ENCODE results near the gene ACCS.

The ACCS gene

DNA sequence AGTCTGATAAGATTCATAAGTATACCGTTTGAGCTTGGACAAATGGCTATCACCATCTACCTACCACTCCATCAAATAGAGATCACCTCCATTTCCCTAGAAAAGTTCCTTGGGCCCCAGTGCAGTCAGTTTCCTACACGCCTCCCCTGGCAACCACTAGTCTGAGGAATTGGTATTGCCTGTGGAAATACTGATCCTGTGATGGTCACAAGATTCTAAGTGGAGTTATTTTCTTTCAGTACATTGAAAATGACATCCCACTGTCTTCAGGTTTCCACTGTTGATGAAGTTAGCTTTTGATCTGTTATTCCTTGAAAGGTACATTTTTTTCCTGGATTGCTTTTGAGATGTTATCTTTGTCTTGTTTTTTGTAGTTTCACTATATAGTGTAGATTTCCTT is 22.9 kb upstream of the ACCS start:
- DNase-seq (ENCODE audit: low read depth, low spot score): no peak

DNA sequence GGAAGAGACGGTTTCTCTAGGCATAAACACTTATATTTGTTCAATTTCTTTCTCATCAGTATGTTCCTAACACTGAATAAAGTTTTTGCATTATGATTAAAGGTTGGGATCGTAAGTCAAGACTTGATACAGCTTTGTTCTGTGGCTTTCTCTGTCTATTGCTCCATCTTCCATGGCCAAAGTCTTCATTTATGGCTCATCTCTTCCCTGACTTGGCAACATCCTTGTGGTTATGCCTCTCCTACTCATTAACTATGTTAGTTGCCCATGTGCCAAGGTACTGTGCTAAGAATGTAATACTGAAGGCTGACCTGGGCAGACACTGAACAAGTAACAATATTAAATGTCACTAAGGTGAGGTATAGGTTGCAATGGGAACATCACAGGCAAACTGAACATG is 19.9 kb upstream of the ACCS start:
- no peak for DNase-seq (ENCODE audit: low read depth, low spot score)

DNA sequence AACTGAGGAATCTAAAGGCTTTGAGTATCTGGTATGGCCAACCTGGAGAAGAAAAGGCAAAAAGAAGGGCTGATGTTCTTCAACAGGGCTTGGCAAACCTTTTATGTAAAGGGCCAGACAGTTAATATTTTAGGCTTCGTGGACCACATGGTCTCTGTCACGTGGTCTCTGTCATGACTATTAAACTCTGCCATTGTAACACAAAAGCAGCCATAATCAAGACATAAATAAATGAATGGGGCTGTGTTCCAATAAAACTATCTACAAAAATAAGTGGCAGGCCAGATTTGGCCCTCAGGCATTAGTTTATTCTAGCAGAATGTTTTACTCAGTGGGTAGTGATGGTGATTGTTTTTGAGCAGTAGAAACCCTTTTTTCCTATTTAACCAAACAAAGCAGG is 18.8 kb upstream of the ACCS start:
- no peak for DNase-seq (ENCODE audit: low read depth, low spot score)

DNA sequence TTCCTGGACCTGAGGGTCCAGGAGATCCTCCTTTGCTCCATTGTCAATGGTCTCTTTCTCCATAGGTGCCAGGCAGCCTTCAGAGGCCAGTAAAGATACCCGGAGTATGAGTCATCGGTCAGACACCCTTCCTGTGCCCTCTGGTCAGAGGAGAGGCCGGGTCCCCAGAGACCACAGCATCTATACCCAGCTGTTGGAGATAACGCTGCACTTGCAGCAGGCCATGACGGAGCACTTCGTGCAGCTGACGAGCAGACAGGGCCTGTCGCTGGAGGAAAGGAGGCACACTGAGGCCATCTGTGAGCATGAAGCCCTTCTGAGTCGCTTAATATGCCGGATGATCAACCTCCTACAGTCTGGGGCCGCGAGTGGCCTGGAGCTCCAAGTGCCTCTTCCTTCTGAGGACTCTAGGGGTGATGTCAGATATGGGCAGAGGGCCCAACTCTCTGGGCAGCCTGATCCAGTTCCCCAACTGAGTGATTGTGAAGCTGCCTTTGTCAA is 18.1 kb upstream of the ACCS start, which contains the start of gene ACCSL:
ACCSL (plus strand) TSS at position 51 of the 501 bp plus-strand sequence; CDS start at position 107, 56 bp downstream.
- DNase-seq (ENCODE audit: low read depth, low spot score): no peak

DNA sequence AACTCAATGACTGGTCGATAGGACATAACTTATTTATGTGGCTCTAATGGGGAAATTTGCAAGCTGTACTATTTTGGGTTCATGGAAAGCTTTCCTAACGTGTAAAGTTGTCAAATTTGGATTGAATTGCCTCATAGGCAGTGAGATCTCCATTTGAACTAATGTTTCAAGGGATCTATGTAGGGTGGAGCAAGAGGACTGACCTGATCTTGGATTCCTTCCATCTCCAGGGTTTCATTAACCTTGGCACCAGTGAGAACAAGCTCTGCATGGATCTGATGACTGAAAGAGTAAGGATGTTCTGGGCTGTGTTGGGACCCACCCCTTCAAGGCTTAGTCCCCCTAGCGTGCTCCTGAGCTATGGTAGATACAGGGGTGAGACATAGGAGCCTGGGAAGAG is 16.2 kb upstream of the ACCS start:
- DNase-seq (ENCODE audit: low read depth, low spot score): no peak

DNA sequence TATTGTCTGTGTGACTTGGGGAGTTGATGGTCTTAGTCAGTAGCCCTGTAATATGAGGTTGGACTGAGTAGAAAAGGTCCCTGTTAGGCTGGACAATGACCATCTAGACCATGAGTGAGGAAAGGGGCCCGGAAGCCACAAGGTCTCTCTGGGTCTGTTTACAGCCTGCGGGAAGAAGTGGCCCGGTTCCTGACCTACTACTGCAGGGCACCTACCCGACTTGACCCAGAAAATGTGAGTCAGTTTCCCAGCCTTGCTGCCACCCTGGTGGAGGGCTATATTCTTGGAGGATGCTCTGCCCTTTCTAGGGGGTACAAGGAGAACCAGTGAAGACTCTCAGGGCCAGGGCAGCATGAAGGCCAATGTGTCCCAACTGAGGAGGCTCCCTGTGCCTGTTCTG is 14.9 kb upstream of the ACCS start:
- DNase-seq (ENCODE audit: low read depth, low spot score): no peak

DNA sequence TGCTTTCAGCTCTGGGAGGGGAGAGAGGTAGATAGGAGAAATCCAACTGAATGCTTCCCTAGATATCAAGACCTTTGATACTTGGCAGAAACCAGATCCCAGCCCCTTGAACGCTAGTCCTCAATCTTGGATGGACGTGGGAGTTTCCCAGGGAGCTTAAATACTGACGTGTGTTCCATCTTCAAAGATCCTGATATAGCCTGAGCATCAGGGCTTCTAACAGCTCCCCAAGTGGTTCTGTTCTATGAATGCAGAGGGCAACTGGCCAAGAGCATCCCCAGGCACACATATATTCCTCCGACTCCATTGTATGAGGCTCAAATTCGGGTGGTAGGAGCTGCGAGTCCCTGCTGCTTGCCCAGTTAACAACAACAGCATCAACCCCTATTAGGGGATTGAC is 8.7 kb upstream of the ACCS start:
- no peak for DNase-seq (ENCODE audit: low read depth, low spot score)

DNA sequence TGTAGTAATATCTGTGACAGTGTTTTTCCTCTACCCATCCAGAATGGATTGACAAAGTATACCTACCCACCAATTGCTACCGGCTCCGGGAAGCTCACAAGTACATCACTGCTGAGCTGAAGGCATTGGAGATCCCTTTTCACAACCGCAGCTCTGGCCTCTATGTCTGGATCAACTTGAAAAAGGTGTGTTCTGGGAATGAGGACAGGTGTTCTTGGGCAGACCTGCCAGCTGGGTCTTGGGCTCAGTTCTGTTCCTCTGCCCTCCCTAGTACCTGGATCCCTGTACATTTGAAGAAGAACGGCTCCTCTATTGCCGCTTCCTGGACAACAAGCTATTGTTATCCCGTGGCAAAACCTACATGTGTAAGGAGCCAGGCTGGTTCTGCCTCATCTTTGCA is 7.8 kb upstream of the ACCS start:
- DNase-seq (ENCODE audit: low read depth, low spot score): no peak

DNA sequence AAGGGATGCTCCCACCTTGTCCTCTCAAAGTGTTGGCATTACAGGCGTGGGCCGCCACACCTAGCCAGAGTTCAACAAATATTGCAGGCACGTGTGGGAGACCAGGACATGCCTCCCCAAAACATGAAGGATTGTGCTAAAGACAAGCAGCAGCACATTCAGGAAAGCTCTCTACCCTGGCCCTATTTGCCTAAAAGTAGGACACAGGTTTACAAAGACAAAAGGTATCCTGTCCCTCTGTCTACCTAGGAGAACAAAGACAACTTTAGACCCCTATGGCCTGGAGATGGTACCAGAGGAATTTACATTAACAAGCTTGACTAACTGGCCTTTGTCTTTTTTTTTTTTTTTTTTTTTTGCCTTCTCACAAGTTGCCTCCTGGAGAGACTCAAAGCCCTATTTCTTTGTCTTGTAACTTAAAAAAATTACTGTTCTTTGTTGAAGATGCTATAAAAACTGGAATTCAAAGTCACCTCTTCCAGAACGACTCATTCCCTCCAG is 859 bp upstream of the ACCS start:
- DNase-seq (ENCODE audit: low read depth, low spot score): no peak

DNA sequence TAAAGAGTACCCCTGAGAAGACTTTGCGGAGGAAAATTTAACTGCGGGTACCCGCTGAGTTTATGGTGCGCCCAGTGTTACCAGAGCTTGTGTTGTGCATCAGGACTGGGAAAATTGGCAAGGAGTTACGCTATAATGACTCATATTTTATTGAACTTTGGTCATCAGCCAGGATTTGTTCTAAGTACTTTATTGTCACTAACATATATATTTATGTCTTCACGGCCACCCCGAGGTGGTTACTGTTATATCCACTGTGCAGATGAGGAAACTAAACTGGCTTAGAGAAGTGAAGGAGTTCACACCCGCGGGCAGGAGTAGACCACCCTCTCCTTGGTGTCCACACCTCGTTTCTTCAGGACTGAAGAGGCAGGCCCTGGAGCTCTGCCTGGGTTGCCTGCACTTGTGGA is 667 bp downstream of the ACCS start:
- DNase-seq (ENCODE audit: low read depth, low spot score): no peak

DNA sequence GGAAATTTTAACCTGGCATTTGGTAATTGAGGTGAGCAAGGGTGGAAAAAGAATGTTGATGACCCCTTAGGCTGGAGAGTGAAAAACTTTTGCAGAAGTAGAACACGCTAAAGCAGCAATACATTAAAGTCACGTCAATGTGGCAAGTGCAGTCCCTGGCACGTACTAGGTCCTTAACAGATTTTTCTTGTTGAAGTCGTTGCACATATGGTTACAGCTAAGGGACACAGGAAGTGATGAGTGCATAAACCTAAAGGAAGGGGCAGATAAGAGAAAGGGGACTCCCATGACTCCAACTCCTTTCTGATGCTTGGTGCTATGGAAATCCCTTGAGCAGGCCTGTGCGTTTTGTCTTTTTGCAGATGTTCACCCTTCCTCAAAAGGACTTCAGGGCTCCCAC is 1.2 kb downstream of the ACCS start:
- DNase-seq (ENCODE audit: low read depth, low spot score): no peak

DNA sequence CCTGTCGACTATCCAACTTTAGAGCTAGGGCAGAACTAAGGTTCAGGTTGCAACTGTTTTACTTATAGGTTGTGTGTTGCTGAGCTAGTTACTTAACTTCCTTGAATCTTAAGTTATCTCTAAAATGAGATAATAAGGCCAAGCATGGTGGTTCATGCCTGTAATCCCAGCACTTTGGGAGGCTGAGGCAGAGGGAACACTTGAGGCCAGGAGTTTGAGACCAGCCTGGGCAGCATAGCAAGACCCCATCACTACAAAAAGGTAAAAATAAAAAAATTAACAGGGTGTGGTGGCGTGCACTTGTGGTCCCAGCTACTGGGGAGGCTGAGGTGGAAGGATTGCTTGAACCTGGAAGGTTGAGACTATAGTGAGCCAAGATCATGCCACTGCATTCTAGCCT is 2.1 kb downstream of the ACCS start:
- no peak for DNase-seq (ENCODE audit: low read depth, low spot score)

DNA sequence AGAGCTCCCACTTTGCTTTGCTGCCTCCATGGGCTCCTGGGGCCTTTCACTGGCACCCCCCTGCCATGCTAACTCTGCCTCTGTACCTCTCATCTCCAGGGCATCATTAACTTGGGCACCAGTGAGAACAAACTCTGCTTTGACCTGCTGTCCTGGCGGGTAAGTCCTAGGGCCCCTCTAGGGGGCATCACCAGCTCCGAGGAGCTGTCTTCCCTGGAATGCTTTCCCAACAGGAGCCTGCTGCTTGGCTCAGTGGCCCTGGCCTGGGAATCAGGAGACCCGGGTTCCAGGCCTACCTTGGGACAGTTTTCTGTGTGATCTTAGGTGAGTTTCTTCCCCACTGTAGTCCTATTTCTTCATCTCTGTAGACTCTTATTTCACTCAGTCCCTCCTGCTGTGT is 5.1 kb downstream of the ACCS start:
- DNase-seq (ENCODE audit: low read depth, low spot score): no peak

DNA sequence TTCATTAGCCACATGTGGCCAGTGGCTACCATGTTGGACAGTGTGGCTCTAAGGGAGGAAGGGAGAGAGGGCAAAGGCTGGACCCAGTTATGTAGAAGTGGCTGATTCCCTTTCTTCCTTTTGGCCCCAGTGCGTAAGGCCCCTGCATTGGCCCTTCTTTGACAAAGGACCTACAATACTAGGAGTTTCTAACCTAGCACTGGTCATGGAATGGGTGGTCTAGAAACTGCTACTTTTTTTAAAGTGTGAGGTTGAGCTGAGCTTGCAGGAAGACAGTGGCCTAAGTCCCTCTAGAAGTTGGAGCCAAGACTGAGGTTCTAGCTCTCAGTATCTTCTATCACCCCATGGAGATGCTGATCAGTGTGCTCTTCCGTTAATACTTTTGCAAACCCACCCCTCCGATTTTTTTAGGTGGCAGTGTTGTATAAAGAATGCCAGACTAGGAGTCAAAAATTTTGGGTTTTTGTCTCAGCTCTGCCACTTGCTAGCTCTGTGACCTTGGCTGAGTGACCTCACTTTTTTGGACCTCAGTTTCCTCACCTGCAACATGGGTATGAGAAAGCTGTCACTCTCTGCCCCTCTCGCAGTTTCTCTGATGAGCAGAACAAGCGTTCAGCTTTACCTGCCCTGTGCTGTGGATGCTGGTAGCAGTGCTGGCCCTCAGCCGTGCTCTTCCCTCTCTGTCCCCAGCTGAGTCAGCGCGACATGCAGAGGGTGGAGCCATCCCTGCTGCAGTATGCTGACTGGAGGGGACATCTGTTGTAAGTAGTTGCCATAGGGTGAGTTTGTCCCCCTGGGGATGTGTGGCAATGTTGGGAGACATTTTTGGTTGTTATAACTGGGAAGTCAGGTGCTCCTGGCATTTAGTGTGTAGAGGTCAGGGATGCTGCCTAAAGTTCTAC is 6.9 kb downstream of the ACCS start:
- no peak for DNase-seq (ENCODE audit: low read depth, low spot score)

DNA sequence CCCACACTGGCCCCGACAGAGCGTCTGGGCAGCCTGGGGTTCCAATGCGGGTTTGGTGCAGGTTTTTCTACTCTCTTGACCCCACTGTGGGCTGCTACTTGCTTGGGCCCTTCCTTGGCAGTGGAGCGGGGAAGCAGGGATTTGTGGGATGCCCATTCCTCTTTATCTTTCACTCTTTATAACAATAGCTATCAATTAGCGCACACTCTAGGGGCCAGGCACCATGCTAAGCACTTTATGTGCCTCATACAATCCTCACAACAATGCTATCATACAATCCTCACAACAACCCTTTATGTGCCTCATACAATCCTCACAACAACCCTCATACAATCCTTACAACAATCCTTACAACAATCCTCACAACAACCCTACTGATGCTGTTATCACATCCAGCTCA is 12.7 kb downstream of the ACCS start:
- no peak for DNase-seq (ENCODE audit: low read depth, low spot score)

DNA sequence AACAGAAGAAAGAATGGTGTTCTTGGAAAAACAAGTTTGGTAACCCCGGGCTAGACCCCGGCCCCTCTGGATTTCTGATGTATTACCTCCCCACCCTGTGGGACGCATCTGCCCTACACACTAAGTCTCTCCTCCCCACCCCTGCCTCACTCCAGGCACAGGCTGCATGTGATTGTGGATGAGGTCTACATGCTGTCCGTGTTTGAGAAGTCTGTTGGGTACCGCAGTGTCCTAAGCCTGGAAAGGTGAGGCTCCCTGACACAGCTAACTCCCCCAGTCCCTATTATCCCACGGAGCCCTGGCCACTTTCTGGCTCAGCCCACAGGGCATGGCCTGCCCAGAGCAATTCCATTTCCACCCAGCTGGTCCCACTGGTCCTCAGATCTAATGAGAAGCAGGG is 13.3 kb downstream of the ACCS start:
- no peak for DNase-seq (ENCODE audit: low read depth, low spot score)

DNA sequence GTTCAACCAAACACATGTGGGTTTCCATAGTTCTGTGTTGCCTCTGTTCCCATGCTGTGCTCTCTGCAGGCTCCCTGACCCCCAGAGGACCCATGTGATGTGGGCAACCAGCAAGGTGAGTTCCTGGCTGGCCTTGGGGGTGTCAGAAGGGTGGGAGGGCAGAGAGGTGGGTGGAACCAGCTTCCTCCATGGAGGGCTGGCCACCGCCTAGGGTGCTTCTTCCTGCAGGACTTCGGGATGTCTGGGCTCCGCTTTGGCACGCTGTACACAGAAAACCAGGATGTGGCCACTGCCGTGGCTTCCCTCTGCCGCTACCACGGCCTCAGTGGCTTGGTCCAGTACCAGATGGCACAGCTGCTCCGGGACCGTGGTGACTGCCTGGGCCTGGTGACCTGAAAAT is 14.9 kb downstream of the ACCS start:
- DNase-seq (ENCODE audit: low read depth, low spot score): no peak

DNA sequence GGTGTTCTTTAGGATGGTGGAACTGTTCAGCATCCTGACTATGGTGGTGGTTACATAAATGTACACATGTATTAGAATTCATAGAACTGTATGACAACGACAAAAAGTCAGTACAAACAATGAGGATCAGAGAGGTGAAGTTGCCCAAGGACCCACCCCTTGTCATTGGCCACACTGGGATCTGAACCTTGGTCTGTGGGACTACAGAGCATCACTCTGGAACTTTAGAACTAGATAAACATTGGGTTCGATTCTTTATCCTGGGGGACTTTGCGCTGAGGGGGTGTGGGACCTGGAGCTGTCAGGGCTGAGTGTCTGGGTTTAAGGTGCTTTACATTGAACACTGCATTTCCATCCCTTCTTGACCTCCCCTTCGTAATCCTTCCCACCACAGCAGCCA is 16.6 kb downstream of the ACCS start:
- DNase-seq (ENCODE audit: low read depth, low spot score): no peak

DNA sequence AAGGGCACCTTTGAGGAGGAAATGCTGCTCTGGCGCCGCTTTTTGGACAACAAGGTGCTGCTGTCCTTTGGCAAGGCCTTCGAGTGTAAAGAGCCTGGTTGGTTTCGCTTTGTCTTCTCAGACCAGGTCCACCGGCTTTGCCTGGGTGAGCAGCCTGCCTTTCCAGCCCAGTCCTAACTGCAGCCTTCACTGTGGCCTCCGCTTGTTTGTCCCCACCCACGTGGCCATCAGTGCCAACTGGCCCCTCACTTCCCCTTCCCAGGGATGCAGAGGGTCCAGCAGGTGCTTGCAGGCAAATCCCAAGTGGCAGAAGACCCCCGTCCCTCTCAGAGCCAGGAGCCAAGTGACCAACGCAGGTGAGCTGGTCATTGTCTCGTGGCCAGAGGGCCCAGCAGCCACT is 17.4 kb downstream of the ACCS start:
- DNase-seq (ENCODE audit: low read depth, low spot score): no peak

DNA sequence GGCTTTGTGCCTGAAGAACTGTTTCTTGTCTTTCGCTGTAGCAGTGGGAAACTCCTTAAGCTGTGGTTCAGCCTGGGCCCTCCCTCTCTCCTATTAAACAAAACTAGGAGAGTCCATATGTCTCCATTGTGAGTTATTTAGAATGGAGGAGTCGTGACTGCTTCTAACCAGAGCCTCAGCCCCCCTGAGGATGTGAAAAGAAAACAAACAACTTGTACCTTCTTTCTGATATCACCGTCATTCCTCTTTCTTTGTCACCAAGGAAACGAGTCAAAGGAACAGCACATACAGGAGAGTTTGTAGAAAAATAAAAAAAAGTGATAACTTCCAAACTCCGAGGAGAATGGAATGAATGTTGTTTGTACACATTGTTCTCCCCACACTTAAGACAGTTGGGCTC is 17.8 kb downstream of the ACCS start:
- no peak for DNase-seq (ENCODE audit: low read depth, low spot score)

DNA sequence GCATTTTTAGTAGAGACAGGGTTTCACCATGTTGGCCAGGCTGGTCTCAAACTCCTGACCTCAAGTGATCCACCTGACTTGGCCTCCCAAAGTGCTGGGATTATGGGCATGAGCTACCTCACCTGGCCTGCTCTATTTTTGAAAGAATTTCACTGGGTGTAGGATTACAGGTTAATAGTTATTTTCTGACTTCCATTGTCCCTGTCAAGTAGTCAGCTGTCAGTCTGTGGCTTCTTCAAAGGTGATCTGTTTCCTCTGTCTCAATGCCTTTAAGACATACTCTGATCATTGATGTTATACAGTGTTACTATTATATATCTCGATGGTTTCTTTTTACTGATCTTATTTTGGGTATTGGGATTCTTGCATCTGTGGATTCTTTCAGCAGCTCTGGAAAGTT is 19.3 kb downstream of the ACCS start:
- DNase-seq (ENCODE audit: low read depth, low spot score): no peak

DNA sequence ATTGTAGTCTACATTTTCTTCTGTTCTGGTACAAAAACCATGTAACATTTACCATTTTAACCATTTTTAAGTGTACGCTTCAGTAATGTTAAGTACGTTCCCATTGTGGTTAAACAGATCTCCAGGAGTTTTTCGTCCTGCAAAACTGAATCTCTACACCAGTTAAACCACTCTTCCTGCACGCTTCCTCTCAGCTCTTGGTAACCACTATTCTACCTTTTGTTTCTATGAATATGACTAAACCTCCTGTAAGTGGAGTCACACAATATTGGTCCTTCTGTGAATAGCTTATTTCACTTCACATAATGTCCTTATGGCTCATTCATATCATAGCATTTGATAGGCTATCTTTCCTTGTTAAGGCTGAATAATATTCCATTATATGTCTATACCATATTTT is 22.3 kb downstream of the ACCS start:
- DNase-seq (ENCODE audit: low read depth, low spot score): no peak

DNA sequence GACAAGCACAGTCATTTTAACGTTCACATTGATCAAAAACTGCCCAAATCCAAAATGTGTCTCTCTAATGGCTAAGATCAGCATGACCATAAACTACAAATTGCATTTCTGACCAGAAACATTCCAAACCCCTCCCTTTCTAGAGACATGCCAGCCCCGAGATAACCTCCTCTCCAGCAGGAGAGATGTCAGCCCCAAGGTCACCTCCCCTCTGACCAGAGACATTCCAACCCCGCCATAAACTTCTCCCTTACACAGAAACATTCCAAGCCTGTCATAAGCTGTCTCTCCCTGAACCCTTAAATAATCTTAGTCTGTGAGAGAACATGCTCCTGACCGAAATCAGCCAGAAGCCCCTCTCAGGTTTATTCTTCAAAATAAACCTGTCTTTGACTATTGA is 22.8 kb downstream of the ACCS start:
- no peak for DNase-seq (ENCODE audit: low read depth, low spot score)
